IPS-15b (cell line): ENCODE data around the gene GADL1.

ENCODE experiments used
- H3K27me3 ChIP-seq: one replicate; pipeline ENCODE4 v1.6.1; 2013; ENCODE audit warnings: low read length; ENCODE audit not compliant: control insufficient read depth, insufficient read depth
- H3K36me3 ChIP-seq: one replicate; pipeline ENCODE4 v1.6.1; 2013; ENCODE audit warnings: low read length; ENCODE audit not compliant: control insufficient read depth, insufficient read depth
- H3K4me1 ChIP-seq: one replicate; pipeline ENCODE4 v1.6.1; 2013; ENCODE audit warnings: mild to moderate bottlenecking, low read length; ENCODE audit not compliant: control insufficient read depth, insufficient read depth
- H3K4me3 ChIP-seq: one replicate; pipeline ENCODE4 v1.5.1; 2013; ENCODE audit warnings: low read depth, low read length
- H3K9ac ChIP-seq: one replicate; pipeline ENCODE4 v1.6.1; 2013; ENCODE audit warnings: low read depth, mild to moderate bottlenecking, low read length
- H3K9me3 ChIP-seq: one replicate; pipeline ENCODE4 v1.6.1; 2013; ENCODE audit warnings: mild to moderate bottlenecking, low read length; ENCODE audit not compliant: control insufficient read depth, insufficient read depth

GADL1 gene

DNA sequence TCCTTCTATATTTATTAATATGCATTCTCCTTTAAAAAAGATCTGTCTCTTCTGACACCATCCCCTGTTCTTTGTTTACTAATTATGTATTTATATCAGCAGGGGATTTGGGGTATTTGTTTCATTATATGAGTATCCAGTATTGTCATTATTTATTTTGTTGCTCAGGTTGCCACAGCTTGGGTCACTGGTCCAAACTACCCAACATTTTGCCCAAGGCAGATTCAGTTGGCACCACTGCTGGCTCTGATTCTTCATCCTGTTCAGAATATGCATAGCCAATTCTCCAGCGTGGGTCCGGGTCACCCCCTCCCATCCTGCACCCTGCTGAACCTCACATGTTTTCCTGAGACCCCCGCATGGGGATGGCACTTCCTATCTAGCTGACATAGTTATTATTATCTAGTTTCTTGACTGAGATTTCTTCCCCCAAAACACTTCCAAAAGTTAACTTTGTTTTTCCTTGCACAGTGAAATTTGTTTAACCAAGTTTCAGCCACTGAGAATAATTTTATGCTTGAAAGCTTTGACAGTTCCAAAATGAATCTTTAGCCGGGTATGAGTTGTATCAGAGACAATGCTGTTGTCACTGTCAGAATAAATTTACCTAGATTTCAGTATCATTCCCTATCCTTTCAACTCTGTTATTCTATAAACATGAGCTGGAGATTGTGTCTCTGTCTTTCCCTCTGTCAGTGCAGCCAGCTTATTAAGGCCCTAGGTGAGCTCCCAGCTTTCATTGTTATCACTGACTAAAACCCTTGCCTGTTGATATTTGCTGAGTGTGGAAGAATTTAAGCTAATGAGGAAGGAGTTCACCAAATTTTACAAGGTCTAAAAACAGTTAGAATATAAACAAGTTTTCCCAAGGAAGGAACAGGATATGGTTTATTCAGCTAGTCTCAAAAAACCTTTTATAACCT is 217.8 kb downstream of the GADL1 start:
- H3K36me3 ChIP-seq, result peaks cover 4% of the 10 kb centered on the region
- no peak overlapping the region for H3K4me3 ChIP-seq
- peaks cover 2% of the 10 kb centered on the region for H3K4me1 ChIP-seq
- H3K9ac ChIP-seq, result no peak overlapping the region
- H3K27me3 ChIP-seq, result no peaks in the 10 kb centered on the region
- H3K9me3 ChIP-seq, result no peaks in the 10 kb centered on the region
